SK-N-SH (cell line): ENCODE measurements around the gene LRRC72. TPM values are rescaled to one million over a fixed set of nuclear protein-coding genes. Genes with fewer than 3 reads are reported as not detected.

Source experiments
- CTCF ChIA-PET: fragments of 300-600, 350-600 bp; formaldehyde crosslinking; extraction: SDS; loops from one replicate; lab custom pipeline; 2021; lab: Yijun Ruan, JAX
- POLR2A ChIA-PET: fragments of 350-600 bp; sonication (Branson Sonifier 250); formaldehyde crosslinking; extraction: SDS; loops from one replicate; lab custom pipeline; 2020; ENCODE audit warnings: antibody characterized with exemption, inconsistent platforms; lab: Yijun Ruan, JAX
- DNase-seq: peaks from one replicate; pipeline ENCODE4 v3.0.0; 2012
- H2AFZ ChIP-seq: fragments of 200-600 bp; sonication (generic); 2 replicates; pipeline ENCODE4 v1.8.1; 2016; ENCODE audit warnings: antibody characterized with exemption, mild to moderate bottlenecking, low read depth
- H3F3A ChIP-seq: fragments of 200-600 bp; sonication (generic); replicated peaks from 2 replicates; pipeline ENCODE3; 2016; ENCODE audit warnings: antibody characterized with exemption, mild to moderate bottlenecking; ENCODE audit not compliant: insufficient read depth
- H3K27ac ChIP-seq, 2 experiments: fragments of 200-500 bp in 1 of 2; fragments of 200-600 bp in 1 of 2; sonication (Bioruptor generic) in 1 of 2; sonication (generic), shearing (Covaris generic) in 1 of 2; 2 replicates each; pipeline versions ENCODE4 v1.5.1 to v1.6.1; 2014 to 2016; ENCODE audit warnings: low read depth in 2 of 2, inconsistent platforms in 1 of 2, low read length in 1 of 2, mild to moderate bottlenecking in 1 of 2, mixed read lengths in 1 of 2
- H3K27me3 ChIP-seq: fragments of 200-600 bp; sonication (generic), shearing (Covaris generic); 2 replicates; pipeline ENCODE4 v1.6.1; 2016; ENCODE audit warnings: mixed run types; ENCODE audit not compliant: insufficient read depth
- H3K36me3 ChIP-seq, 2 experiments: fragments of 200-500 bp in 1 of 2; fragments of 200-600 bp in 1 of 2; sonication (Bioruptor generic) in 1 of 2; sonication (generic) in 1 of 2; replicated peaks in 1 of 2; 2 replicates each; pipeline versions ENCODE3 to v1.5.1; 2014 to 2016; ENCODE audit warnings: low read length in 1 of 2, mild to moderate bottlenecking in 1 of 2; ENCODE audit not compliant: insufficient read depth in 2 of 2, control insufficient read depth in 1 of 2
- H3K4me1 ChIP-seq, 2 experiments: fragments of 200-500 bp in 1 of 2; fragments of 200-600 bp in 1 of 2; sonication (Bioruptor generic) in 1 of 2; sonication (generic), shearing (Covaris generic) in 1 of 2; 2 replicates each; pipeline versions ENCODE4 v1.5.1 to v1.6.1; 2014 to 2016; ENCODE audit warnings: low read depth in 1 of 2, low read length in 1 of 2, mixed run types in 1 of 2; ENCODE audit not compliant: insufficient read depth in 2 of 2, control insufficient read depth in 1 of 2
- H3K4me2 ChIP-seq: fragments of 200-600 bp; sonication (generic), shearing (Covaris generic); 2 replicates; pipeline ENCODE4 v1.6.1; 2017; ENCODE audit warnings: mixed run types
- H3K4me3 ChIP-seq, 2 experiments: fragments of 200-500 bp in 1 of 2; fragments of 200-600 bp in 1 of 2; sonication (Bioruptor generic) in 1 of 2; sonication (generic), shearing (Covaris generic) in 1 of 2; 2 replicates each; pipeline versions ENCODE4 v1.5.1 to v1.8.1; 2014 to 2016; ENCODE audit warnings: low read depth in 2 of 2, inconsistent platforms in 1 of 2, low read length in 1 of 2, mild to moderate bottlenecking in 1 of 2, mixed read lengths in 1 of 2, moderate library complexity in 1 of 2
- H3K79me2 ChIP-seq: fragments of 200-600 bp; sonication (generic); 2 replicates; pipeline ENCODE4 v1.8.1; 2017; ENCODE audit warnings: mild to moderate bottlenecking; ENCODE audit not compliant: insufficient read depth
- H3K9ac ChIP-seq: fragments of 200-600 bp; sonication (generic); 2 replicates; pipeline ENCODE4 v1.6.1; 2017; ENCODE audit warnings: mixed run types
- H3K9me2 ChIP-seq: fragments of 200-600 bp; sonication (generic); 2 replicates; pipeline ENCODE4 v1.6.1; 2017; ENCODE audit warnings: mixed run types
- H3K9me3 ChIP-seq: fragments of 200-600 bp; sonication (generic); 2 replicates; pipeline ENCODE4 v1.6.1; 2017; ENCODE audit warnings: mixed run types, mild to moderate bottlenecking, moderate library complexity
- H4K20me1 ChIP-seq: fragments of 200-600 bp; sonication (generic); 2 replicates; pipeline ENCODE4 v1.6.1; 2017; ENCODE audit warnings: mild to moderate bottlenecking, mixed run types; ENCODE audit not compliant: insufficient read depth
- ELF1 ChIP-seq: IDR thresholded peaks from 2 replicates; pipeline ENCODE4 v1.4.0; 2012
- EP300 ChIP-seq, 2 experiments: IDR thresholded peaks; 2 replicates each; pipeline versions ENCODE4 v1.4.0 to v1.6.1; 2012; ENCODE audit warnings: borderline replicate concordance in 1 of 2, low read depth in 1 of 2, low read length in 1 of 2
- FOSL2 ChIP-seq: IDR thresholded peaks from 2 replicates; pipeline ENCODE4 v1.4.0; 2012; ENCODE audit warnings: low read depth, mild to moderate bottlenecking, moderate library complexity, borderline replicate concordance
- FOXJ3 ChIP-seq: sonication (generic); formaldehyde crosslinking; IDR thresholded peaks from 2 replicates; pipeline ENCODE4 v1.5.1; 2020; ENCODE audit warnings: mild to moderate bottlenecking, missing genetic modification reagents
- FOXM1 ChIP-seq: IDR thresholded peaks from 2 replicates; pipeline ENCODE4 v1.4.0; 2012; ENCODE audit warnings: low read depth, mild to moderate bottlenecking
- JUND ChIP-seq: IDR thresholded peaks from 2 replicates; pipeline ENCODE4 v1.4.0; 2012
- MEF2A ChIP-seq: IDR thresholded peaks from 2 replicates; pipeline ENCODE4 v1.4.0; 2012; ENCODE audit warnings: low read depth, borderline replicate concordance
- MXI1 ChIP-seq: IDR thresholded peaks from 2 replicates; pipeline ENCODE4 v1.6.1; 2012; ENCODE audit warnings: mild to moderate bottlenecking, low read depth, low read length, improper control_type of control experiment
- NRF1 ChIP-seq: IDR thresholded peaks from 2 replicates; pipeline ENCODE4 v1.6.1; 2012; ENCODE audit warnings: low read depth, mild to moderate bottlenecking, low read length
- POLR2AphosphoS5 ChIP-seq: IDR thresholded peaks from 2 replicates; pipeline ENCODE4 v1.6.1; 2012; ENCODE audit warnings: low read depth, low read length
- RAD21 ChIP-seq: IDR thresholded peaks from 2 replicates; pipeline ENCODE4 v1.6.1; 2012; ENCODE audit warnings: mild to moderate bottlenecking, low read length
- RCOR1 ChIP-seq: fragments of 150-350 bp; IDR thresholded peaks from 2 replicates; pipeline ENCODE4 v1.6.1; 2017; ENCODE audit warnings: antibody characterized with exemption, low read length
- SMC3 ChIP-seq: IDR thresholded peaks from 2 replicates; pipeline ENCODE4 v1.6.1; 2012; ENCODE audit warnings: low read depth, low read length, improper control_type of control experiment
- TAF1 ChIP-seq: IDR thresholded peaks from 2 replicates; pipeline ENCODE4 v1.6.1; 2012; ENCODE audit warnings: low read depth, mild to moderate bottlenecking, low read length, moderate library complexity, borderline replicate concordance
- TCF12 ChIP-seq: IDR thresholded peaks from 2 replicates; pipeline ENCODE4 v1.4.0; 2012
- WGBS: methylation state at CpG from one replicate; pipeline ENCODE4 v1.1.6; 2017; ENCODE audit warnings: low lambda C conversion rate; 5-methylcytosine and 5-hydroxymethylcytosine counted together
- polyA plus RNA-seq, 3 experiments: library from polyadenylated mRNA; depleted of rRNA; stranded (reverse); fragments of >200 nt; gene quantifications; 2 replicates each; pipeline ENCODE4 v1.2.3, GENCODE V29; 2012
- TF ChIP-seq, protein P1 (sequence below): IDR thresholded peaks from 2 replicates; pipeline ENCODE4 v1.4.0; 2012; ENCODE audit warnings: low read depth, borderline replicate concordance
- TF ChIP-seq, protein P2 (sequence below): fragments of 150-350 bp; IDR thresholded peaks from 2 replicates; pipeline ENCODE4 v1.6.1; 2017; ENCODE audit warnings: antibody characterized with exemption, low read length, low read depth, borderline replicate concordance
- TF ChIP-seq, protein P3 (sequence below): IDR thresholded peaks from 2 replicates; pipeline ENCODE4 v1.4.0; 2012; ENCODE audit warnings: low read depth, borderline replicate concordance
- TF ChIP-seq, protein P4 (sequence below): IDR thresholded peaks from 2 replicates; pipeline ENCODE4 v1.6.1; 2012; ENCODE audit warnings: mild to moderate bottlenecking, low read depth, low read length, moderate library complexity

The LRRC72 gene
- polyA plus RNA-seq, 1 of the 3 experiments (the other 2 are of a cell fraction) = not detected

DNA sequence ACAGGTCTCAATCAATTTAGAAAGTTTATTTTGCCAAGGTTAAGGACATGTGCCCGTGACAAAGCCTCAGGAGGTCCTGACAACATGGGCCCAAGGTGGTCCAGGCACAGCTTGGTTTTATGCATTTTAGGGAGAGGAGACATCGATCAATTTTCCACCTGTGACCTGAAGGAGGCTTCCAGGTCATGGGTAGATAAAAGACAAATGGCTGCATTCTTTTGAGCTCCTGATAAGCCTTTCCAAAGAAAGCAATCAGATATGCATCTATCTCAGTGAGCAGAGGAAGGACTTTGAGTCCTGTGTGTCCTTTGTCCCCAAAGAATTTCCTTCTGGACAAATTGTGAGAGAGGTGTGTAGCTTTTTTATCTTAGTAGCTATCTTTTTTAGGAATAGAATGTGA is 15.8 kb downstream of the LRRC72 start:
- no peaks in the 10 kb centered on the region for H4K20me1 ChIP-seq
- H3F3A ChIP-seq = no peaks in the 10 kb centered on the region
- TF ChIP-seq TCF12 = no peak
- no peak for TF ChIP-seq MXI1
- TF ChIP-seq ELF1 = no peak
- no peak for TF ChIP-seq NRF1
- no peak for TF ChIP-seq SMC3
- TF ChIP-seq FOSL2 = no peak
- no peak for TF ChIP-seq EP300 (IDR thresholded peaks at IDR 0.05; ENCODE audit: borderline replicate concordance in 1 of 2, low read depth in 1 of 2, low read length in 1 of 2)
- no peak for TF ChIP-seq FOXM1
- TF ChIP-seq MEF2A = no peak
- no peak for TF ChIP-seq JUND
- TF ChIP-seq RCOR1 = no peak
- no peak for TF ChIP-seq RAD21
- TF ChIP-seq, protein P1, sequence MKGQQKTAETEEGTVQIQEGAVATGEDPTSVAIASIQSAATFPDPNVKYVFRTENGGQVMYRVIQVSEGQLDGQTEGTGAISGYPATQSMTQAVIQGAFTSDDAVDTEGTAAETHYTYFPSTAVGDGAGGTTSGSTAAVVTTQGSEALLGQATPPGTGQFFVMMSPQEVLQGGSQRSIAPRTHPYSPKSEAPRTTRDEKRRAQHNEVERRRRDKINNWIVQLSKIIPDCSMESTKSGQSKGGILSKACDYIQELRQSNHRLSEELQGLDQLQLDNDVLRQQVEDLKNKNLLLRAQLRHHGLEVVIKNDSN = no peak
- TF ChIP-seq, protein P2, sequence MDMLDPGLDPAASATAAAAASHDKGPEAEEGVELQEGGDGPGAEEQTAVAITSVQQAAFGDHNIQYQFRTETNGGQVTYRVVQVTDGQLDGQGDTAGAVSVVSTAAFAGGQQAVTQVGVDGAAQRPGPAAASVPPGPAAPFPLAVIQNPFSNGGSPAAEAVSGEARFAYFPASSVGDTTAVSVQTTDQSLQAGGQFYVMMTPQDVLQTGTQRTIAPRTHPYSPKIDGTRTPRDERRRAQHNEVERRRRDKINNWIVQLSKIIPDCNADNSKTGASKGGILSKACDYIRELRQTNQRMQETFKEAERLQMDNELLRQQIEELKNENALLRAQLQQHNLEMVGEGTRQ = no peak
- H2AFZ ChIP-seq = no peak overlapping the region
- H3K9me3 ChIP-seq = no peaks in the 10 kb centered on the region
- H3K9ac ChIP-seq = no peak overlapping the region
- 8% methylated on average over 2 of the region's 2 CpGs for WGBS
- H3K36me3 ChIP-seq = no peaks in the 10 kb centered on the region
- no peak overlapping the region for H3K4me2 ChIP-seq
- peaks cover 5% of the 10 kb centered on the region; the same call in 1 of the 2 replicates for H3K9me2 ChIP-seq
- H3K4me3 ChIP-seq = no peak overlapping the region
- H3K27me3 ChIP-seq = peaks cover 12% of the 10 kb centered on the region; the same call in 1 of the 2 replicates
- POLR2A ChIA-PET = no interaction called here
- no peak for DNase-seq
- no peaks in the 10 kb centered on the region for H3K4me1 ChIP-seq
- H3K27ac ChIP-seq = no peak overlapping the region
- H3K79me2 ChIP-seq = no peaks in the 10 kb centered on the region
- CTCF ChIA-PET = interaction anchor here (1.3 kb wide), 1 partner anchor 22 kb away, joined by 5 read pairs; no protein-coding TSS in a partner anchor

DNA sequence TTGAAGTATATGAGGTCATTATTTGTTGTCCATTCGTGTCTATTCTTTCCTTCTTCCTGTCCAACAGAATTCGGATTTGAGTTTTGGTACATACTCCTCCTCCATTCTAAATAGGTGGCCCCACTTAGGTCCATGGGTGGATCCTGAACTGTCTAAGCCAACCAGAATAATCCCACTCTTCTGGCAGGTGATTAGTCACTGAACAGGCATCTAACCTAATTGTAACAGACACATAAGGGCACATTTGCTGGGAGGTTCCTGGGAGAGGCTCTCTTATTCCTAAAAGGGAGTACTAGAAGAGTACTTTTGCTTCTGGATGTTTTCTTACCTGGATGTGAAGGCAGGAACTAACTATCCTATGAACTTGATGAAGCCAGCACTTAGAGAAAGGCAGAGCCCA is 16.8 kb downstream of the LRRC72 start:
- H3K27me3 ChIP-seq = peaks cover 12% of the 10 kb centered on the region; the same call in 1 of the 2 replicates
- H3K79me2 ChIP-seq = no peaks in the 10 kb centered on the region
- no peak overlapping the region for H3K27ac ChIP-seq
- POLR2A ChIA-PET = no interaction called here
- H2AFZ ChIP-seq = no peak overlapping the region
- no peak for DNase-seq
- no peak overlapping the region for H3K4me2 ChIP-seq
- no peaks in the 10 kb centered on the region for H3K9me3 ChIP-seq
- H3K4me1 ChIP-seq = no peaks in the 10 kb centered on the region
- no peaks in the 10 kb centered on the region for H3K36me3 ChIP-seq
- CTCF ChIA-PET = interaction anchor here (0.6 to 1.5 kb wide), 2 partner anchors 466 to 1846 kb away, joined by 3 to 4 read pairs; no protein-coding TSS in a partner anchor
- no peak overlapping the region for H3K4me3 ChIP-seq
- H3K9me2 ChIP-seq = peaks cover 5% of the 10 kb centered on the region; the same call in 1 of the 2 replicates
- no peaks in the 10 kb centered on the region for H3F3A ChIP-seq
- no peaks in the 10 kb centered on the region for H4K20me1 ChIP-seq
- H3K9ac ChIP-seq = no peak overlapping the region
- WGBS = 10% methylated on average over 2 of the region's 2 CpGs
- TF ChIP-seq RCOR1 (no peak), MXI1 (no peak), TAF1 (no peak), FOXJ3 (CRISPR knock-in tag) (no peak), POLR2AphosphoS5 (no peak)
- TF ChIP-seq, protein P1 = no peak
- TF ChIP-seq, protein P3, sequence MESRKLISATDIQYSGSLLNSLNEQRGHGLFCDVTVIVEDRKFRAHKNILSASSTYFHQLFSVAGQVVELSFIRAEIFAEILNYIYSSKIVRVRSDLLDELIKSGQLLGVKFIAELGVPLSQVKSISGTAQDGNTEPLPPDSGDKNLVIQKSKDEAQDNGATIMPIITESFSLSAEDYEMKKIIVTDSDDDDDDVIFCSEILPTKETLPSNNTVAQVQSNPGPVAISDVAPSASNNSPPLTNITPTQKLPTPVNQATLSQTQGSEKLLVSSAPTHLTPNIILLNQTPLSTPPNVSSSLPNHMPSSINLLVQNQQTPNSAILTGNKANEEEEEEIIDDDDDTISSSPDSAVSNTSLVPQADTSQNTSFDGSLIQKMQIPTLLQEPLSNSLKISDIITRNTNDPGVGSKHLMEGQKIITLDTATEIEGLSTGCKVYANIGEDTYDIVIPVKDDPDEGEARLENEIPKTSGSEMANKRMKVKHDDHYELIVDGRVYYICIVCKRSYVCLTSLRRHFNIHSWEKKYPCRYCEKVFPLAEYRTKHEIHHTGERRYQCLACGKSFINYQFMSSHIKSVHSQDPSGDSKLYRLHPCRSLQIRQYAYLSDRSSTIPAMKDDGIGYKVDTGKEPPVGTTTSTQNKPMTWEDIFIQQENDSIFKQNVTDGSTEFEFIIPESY = no peak
- TF ChIP-seq, protein P4, sequence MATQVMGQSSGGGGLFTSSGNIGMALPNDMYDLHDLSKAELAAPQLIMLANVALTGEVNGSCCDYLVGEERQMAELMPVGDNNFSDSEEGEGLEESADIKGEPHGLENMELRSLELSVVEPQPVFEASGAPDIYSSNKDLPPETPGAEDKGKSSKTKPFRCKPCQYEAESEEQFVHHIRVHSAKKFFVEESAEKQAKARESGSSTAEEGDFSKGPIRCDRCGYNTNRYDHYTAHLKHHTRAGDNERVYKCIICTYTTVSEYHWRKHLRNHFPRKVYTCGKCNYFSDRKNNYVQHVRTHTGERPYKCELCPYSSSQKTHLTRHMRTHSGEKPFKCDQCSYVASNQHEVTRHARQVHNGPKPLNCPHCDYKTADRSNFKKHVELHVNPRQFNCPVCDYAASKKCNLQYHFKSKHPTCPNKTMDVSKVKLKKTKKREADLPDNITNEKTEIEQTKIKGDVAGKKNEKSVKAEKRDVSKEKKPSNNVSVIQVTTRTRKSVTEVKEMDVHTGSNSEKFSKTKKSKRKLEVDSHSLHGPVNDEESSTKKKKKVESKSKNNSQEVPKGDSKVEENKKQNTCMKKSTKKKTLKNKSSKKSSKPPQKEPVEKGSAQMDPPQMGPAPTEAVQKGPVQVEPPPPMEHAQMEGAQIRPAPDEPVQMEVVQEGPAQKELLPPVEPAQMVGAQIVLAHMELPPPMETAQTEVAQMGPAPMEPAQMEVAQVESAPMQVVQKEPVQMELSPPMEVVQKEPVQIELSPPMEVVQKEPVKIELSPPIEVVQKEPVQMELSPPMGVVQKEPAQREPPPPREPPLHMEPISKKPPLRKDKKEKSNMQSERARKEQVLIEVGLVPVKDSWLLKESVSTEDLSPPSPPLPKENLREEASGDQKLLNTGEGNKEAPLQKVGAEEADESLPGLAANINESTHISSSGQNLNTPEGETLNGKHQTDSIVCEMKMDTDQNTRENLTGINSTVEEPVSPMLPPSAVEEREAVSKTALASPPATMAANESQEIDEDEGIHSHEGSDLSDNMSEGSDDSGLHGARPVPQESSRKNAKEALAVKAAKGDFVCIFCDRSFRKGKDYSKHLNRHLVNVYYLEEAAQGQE = no peak
- TF ChIP-seq, protein P2 = no peak
